GM12878 (cell line): ENCODE data around the gene PDZRN4. TPM values are rescaled to one million over a fixed set of nuclear protein-coding genes. Genes with fewer than 3 reads are reported as not detected.

Source experiments
- ATAC-seq: fragments of 200-7000 bp; cut with Tn5 transposase; 3 replicates; pipeline ENCODE4 v1.9.1; 2020; ENCODE audit warnings: mild to moderate bottlenecking, moderate library complexity
- BruUV-seq: library from RNA; stranded (reverse); fragments of 400-500 nt; replicated peaks from 2 replicates; lab custom pipeline; 2021; lab: Mats Ljungman, UMichigan
- CTCF ChIA-PET: fragments of 300-600 bp; sonication (Branson Sonifier 250); formaldehyde crosslinking; extraction: SDS; loops from one replicate; lab custom pipeline; 2021; ENCODE audit warnings: inconsistent platforms; lab: Yijun Ruan, JAX
- POLR2A ChIA-PET: fragments of 350-600 bp; formaldehyde crosslinking; extraction: SDS; loops from one replicate; lab custom pipeline; 2021; ENCODE audit warnings: inconsistent platforms; lab: Charles Lee
- RAD21 ChIA-PET: fragments of 300-600 bp; sonication (Branson Sonifier 250); formaldehyde crosslinking; loops from one replicate; lab custom pipeline; 2023; ENCODE audit warnings: antibody characterized with exemption; ENCODE audit not compliant: unreplicated experiment; lab: Charles Lee
- SMC1A ChIA-PET: fragments of 300-600 bp; sonication (Branson Sonifier 250); formaldehyde crosslinking; loops from one replicate; lab custom pipeline; 2023; ENCODE audit not compliant: unreplicated experiment, uncharacterized antibody; lab: Charles Lee
- DNase-seq: peaks from one replicate; pipeline ENCODE4 v3.0.0-alpha.2; 2011; ENCODE audit warnings: low read depth, low spot score
- FAIRE-seq: peaks from 3 replicates; lab custom pipeline; 2011; peaks lifted over from hg19 to GRCh38; lab: Jason Lieb, UNC
- H2AFZ ChIP-seq: 2 replicates; pipeline ENCODE4 v1.6.0; 2011; ENCODE audit warnings: low read depth, low read length, control low read depth; ENCODE audit not compliant: control insufficient read depth
- H3K27ac ChIP-seq: 2 replicates; pipeline ENCODE4 v1.5.1; 2011; ENCODE audit warnings: control low read depth; ENCODE audit not compliant: control insufficient read depth, insufficient read depth
- H3K27me3 ChIP-seq, 2 experiments: replicated peaks in 1 of 2; 2 replicates each; pipeline versions ENCODE4 v1.6.0 to v1.6.1; 2011; ENCODE audit warnings: low read length in 1 of 2; ENCODE audit not compliant: control insufficient read depth in 2 of 2, insufficient read depth in 2 of 2
- H3K36me3 ChIP-seq, 2 experiments: 2 replicates each; pipeline ENCODE4 v1.5.1; 2011; ENCODE audit warnings: low read length in 1 of 2; ENCODE audit not compliant: control insufficient read depth in 2 of 2, insufficient read depth in 2 of 2
- H3K4me1 ChIP-seq: 2 replicates; pipeline ENCODE4 v1.6.1; 2011; ENCODE audit warnings: mild to moderate bottlenecking, low read length, moderate library complexity, mixed read lengths; ENCODE audit not compliant: control insufficient read depth, insufficient read depth
- H3K4me2 ChIP-seq: 2 replicates; pipeline ENCODE4 v1.6.0; 2011; ENCODE audit warnings: control low read depth; ENCODE audit not compliant: control insufficient read depth, insufficient read depth
- H3K4me3 ChIP-seq: fragments of 200-600 bp; sonication (generic); 2 replicates; pipeline ENCODE4 v1.5.1; 2016
- H3K79me2 ChIP-seq: 2 replicates; pipeline ENCODE4 v1.6.0; 2011; ENCODE audit warnings: low read length; ENCODE audit not compliant: control insufficient read depth, insufficient read depth
- H3K9ac ChIP-seq: 2 replicates; pipeline ENCODE4 v1.8.0; 2011; ENCODE audit warnings: low read length, control low read depth, mixed read lengths; ENCODE audit not compliant: control insufficient read depth, insufficient read depth
- H3K9me3 ChIP-seq: replicated peaks from 3 replicates; pipeline ENCODE4 v1.5.1; 2011; ENCODE audit warnings: mild to moderate bottlenecking, low read length; ENCODE audit not compliant: control insufficient read depth, insufficient read depth
- H4K20me1 ChIP-seq: 2 replicates; pipeline ENCODE4 v1.6.0; 2011; ENCODE audit not compliant: control insufficient read depth, insufficient read depth
- CHD1 ChIP-seq: IDR thresholded peaks from 2 replicates; pipeline ENCODE4 v1.6.1; 2012; ENCODE audit warnings: low read depth, low read length, improper control_type of control experiment
- NFXL1 ChIP-seq: fragments of 450-650 bp; IDR thresholded peaks from 2 replicates; pipeline ENCODE4 v1.6.1; 2017; ENCODE audit warnings: antibody characterized with exemption, mild to moderate bottlenecking, borderline replicate concordance
- POLR2AphosphoS2 ChIP-seq: IDR thresholded peaks from 2 replicates; pipeline ENCODE4 v1.6.1; 2011; ENCODE audit warnings: low read depth, mild to moderate bottlenecking, low read length, improper control_type of control experiment, moderate library complexity
- SMC3 ChIP-seq: IDR thresholded peaks from 2 replicates; pipeline ENCODE4 v1.6.1; 2011; ENCODE audit warnings: low read length, improper control_type of control experiment, borderline replicate concordance
- ZNF24 ChIP-seq: fragments of 450-650 bp; IDR thresholded peaks from 2 replicates; pipeline ENCODE4 v1.6.1; 2017; ENCODE audit warnings: antibody characterized with exemption, mild to moderate bottlenecking
- ZNF274 ChIP-seq: IDR thresholded peaks from one replicate; pipeline ENCODE4 v1.8.0; 2011; ENCODE audit not compliant: insufficient read length, insufficient read depth
- ZSCAN29 ChIP-seq: fragments of 450-650 bp; IDR thresholded peaks from 2 replicates; pipeline ENCODE4 v1.6.1; 2017; ENCODE audit warnings: mild to moderate bottlenecking, moderate library complexity
- WGBS: methylation state at CpG from one replicate; pipeline ENCODE4 v1.1.6; 2016; ENCODE audit warnings: low lambda C conversion rate; ENCODE audit not compliant: insufficient replicate concordance, insufficient coverage; ENCODE audit errors: missing lambda C conversion rate; 5-methylcytosine and 5-hydroxymethylcytosine counted together
- in situ Hi-C: fragments of 300-500 bp; cut with MboI; formaldehyde crosslinking; loops from 9 replicates; pipeline ENCODE4 v1.14.3; 2018; ENCODE audit warnings: mixed read lengths
- intact Hi-C: fragments of 100-400 bp; cut with micrococcal nuclease; formaldehyde crosslinking; loops from one replicate; pipeline ENCODE4 v1.14.2; 2022; ENCODE audit not compliant: unreplicated experiment
- polyA plus RNA-seq, 11 experiments: library from polyadenylated mRNA; depleted of rRNA in 4 of 11; unstranded in 6 of 11; stranded (reverse) in 5 of 11; fragments of >200 nt; fragmentation: Nextera tagmentation in 4 of 11; fragmentation: Illumina TruSeq in 1 of 11; extraction: Ambion mirVana in 4 of 11; extraction: Trizol in 1 of 11; gene quantifications; 1 replicate in 1 of 11; 2 replicates in 10 of 11; pipeline versions ENCODE4 v1.2.1 to v1.2.3, GENCODE V29; 2011 to 2016; ENCODE audit warnings: inconsistent platforms in 2 of 11, missing spikeins in 2 of 11, low read depth in 1 of 11
- total RNA-seq, 4 experiments: library from RNA; depleted of rRNA in 3 of 4; stranded (reverse); fragments of >200 nt in 3 of 4; fragmentation: Illumina TruSeq in 1 of 4; extraction: Trizol in 1 of 4; gene quantifications; 2 replicates each; pipeline versions ENCODE4 v1.2.1 to v1.2.3, GENCODE V29; 2013 to 2021
- TF ChIP-seq, protein P1 (sequence below): IDR thresholded peaks from 2 replicates; pipeline ENCODE4 v1.6.1; 2011; ENCODE audit warnings: low read depth, low read length, improper control_type of control experiment, borderline replicate concordance
- TF ChIP-seq, protein P2 (sequence below): fragments of 450-650 bp; formaldehyde crosslinking; IDR thresholded peaks from 2 replicates; pipeline ENCODE4 v1.4.0; 2022; ENCODE audit warnings: mild to moderate bottlenecking, moderate library complexity
- TF ChIP-seq, protein P3 (sequence below): fragments of 450-650 bp; formaldehyde crosslinking; IDR thresholded peaks from 2 replicates; pipeline ENCODE4 v1.4.0; 2020; ENCODE audit warnings: mild to moderate bottlenecking, moderate library complexity

PDZRN4 gene
- total and polyA plus RNA-seq, 10 of the 15 experiments (the other 5 are each of a cell fraction or from before 2014, with no cell fraction given) = 0.03 TPM; not detected in 9

DNA sequence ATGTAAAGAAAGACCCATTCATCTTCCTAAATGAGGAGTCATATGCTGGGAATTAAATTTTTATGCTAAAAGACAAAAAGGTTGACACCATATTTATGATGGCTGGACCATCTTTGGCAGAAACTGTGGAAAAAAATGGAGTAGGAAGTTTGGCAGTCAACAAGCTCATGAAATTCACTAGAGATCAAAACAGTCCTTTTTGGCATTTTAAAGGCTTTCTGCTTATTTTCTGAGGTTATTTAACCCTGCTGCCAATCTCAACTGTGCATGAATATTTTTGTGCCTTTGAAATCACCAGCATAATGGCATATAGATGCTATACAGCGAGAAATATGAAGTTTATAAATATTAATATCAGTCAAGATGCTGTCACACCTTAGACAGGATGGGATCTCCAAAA, 399.5 kb downstream of the PDZRN4 start (continued):
- TF ChIP-seq, protein P1, sequence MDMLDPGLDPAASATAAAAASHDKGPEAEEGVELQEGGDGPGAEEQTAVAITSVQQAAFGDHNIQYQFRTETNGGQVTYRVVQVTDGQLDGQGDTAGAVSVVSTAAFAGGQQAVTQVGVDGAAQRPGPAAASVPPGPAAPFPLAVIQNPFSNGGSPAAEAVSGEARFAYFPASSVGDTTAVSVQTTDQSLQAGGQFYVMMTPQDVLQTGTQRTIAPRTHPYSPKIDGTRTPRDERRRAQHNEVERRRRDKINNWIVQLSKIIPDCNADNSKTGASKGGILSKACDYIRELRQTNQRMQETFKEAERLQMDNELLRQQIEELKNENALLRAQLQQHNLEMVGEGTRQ = no peak
- TF ChIP-seq ZNF24 (no peak), POLR2AphosphoS2 (no peak)
- TF ChIP-seq, all 136 proteins: peak for 0

DNA sequence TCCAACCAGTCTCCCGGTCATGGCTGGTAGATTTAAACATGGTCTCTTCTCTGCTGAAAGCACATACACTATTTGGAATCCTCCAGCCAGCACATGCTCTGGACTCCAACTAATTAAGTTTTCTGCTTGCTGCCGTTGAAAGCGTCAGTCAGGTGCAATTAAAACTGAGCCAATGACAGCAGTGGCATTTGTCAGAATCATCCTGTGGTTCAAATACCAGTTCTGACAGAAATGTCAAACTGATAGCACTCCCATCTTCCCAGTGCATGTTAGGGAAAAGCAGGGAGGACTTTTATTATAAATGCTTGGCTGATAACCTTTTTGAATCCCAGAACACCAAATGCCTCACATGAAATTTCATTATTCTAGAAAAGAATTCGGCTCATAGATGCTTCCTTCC, 401.8 kb downstream of the PDZRN4 start:
- 64% methylated on average over 4 of the region's 4 CpGs for WGBS
- no peak overlapping the region for H3K4me3 ChIP-seq
- no peak overlapping the region for H3K9ac ChIP-seq
- in situ Hi-C loops (no loop called here), intact Hi-C loops (no loop called here)
- no peak overlapping the region for H3K4me2 ChIP-seq
- DNase-seq (no peak), ATAC-seq (no peak), FAIRE-seq (no peak)
- H3K4me1 ChIP-seq = no peaks in the 10 kb centered on the region
- H3K9me3 ChIP-seq = no peaks in the 10 kb centered on the region
- no peaks in the 10 kb centered on the region for H3K27me3 ChIP-seq
- H2AFZ ChIP-seq = no peak overlapping the region
- SMC1A ChIA-PET = no interaction called here
- no peaks in the 10 kb centered on the region for H4K20me1 ChIP-seq
- BruUV-seq = no TSS peak
- POLR2A ChIA-PET = no interaction called here
- RAD21 ChIA-PET = no interaction called here
- H3K36me3 ChIP-seq = no peaks in the 10 kb centered on the region
- CTCF ChIA-PET = interaction anchor here (0.8 kb wide), 1 partner anchor 17 kb away, joined by 3 read pairs; no protein-coding TSS in a partner anchor
- no peaks in the 10 kb centered on the region for H3K79me2 ChIP-seq
- no peak overlapping the region for H3K27ac ChIP-seq
- TF ChIP-seq, protein P1 = no peak
- TF ChIP-seq NFXL1 = no peak
- TF ChIP-seq, protein P2, sequence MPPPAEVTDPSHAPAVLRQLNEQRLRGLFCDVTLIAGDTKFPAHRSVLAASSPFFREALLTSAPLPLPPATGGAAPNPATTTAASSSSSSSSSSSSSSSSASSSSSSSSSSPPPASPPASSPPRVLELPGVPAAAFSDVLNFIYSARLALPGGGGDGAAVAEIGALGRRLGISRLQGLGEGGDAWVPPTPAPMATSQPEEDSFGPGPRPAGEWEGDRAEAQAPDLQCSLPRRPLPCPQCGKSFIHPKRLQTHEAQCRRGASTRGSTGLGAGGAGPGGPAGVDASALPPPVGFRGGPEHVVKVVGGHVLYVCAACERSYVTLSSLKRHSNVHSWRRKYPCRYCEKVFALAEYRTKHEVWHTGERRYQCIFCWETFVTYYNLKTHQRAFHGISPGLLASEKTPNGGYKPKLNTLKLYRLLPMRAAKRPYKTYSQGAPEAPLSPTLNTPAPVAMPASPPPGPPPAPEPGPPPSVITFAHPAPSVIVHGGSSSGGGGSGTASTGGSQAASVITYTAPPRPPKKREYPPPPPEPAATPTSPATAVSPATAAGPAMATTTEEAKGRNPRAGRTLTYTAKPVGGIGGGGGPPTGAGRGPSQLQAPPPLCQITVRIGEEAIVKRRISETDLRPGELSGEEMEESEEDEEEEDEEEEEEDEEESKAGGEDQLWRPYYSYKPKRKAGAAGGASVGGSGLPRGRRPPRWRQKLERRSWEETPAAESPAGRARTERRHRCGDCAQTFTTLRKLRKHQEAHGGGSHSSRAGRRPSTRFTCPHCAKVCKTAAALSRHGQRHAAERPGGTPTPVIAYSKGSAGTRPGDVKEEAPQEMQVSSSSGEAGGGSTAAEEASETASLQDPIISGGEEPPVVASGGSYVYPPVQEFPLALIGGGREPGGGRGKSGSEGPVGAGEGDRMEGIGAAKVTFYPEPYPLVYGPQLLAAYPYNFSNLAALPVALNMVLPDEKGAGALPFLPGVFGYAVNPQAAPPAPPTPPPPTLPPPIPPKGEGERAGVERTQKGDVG = no peak
- no peak for TF ChIP-seq ZSCAN29
- TF ChIP-seq, protein P3, sequence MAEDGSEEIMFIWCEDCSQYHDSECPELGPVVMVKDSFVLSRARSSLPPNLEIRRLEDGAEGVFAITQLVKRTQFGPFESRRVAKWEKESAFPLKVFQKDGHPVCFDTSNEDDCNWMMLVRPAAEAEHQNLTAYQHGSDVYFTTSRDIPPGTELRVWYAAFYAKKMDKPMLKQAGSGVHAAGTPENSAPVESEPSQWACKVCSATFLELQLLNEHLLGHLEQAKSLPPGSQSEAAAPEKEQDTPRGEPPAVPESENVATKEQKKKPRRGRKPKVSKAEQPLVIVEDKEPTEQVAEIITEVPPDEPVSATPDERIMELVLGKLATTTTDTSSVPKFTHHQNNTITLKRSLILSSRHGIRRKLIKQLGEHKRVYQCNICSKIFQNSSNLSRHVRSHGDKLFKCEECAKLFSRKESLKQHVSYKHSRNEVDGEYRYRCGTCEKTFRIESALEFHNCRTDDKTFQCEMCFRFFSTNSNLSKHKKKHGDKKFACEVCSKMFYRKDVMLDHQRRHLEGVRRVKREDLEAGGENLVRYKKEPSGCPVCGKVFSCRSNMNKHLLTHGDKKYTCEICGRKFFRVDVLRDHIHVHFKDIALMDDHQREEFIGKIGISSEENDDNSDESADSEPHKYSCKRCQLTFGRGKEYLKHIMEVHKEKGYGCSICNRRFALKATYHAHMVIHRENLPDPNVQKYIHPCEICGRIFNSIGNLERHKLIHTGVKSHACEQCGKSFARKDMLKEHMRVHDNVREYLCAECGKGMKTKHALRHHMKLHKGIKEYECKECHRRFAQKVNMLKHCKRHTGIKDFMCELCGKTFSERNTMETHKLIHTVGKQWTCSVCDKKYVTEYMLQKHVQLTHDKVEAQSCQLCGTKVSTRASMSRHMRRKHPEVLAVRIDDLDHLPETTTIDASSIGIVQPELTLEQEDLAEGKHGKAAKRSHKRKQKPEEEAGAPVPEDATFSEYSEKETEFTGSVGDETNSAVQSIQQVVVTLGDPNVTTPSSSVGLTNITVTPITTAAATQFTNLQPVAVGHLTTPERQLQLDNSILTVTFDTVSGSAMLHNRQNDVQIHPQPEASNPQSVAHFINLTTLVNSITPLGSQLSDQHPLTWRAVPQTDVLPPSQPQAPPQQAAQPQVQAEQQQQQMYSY = no peak
- no peak for TF ChIP-seq SMC3
- TF ChIP-seq ZNF274 = no peak
- TF ChIP-seq CHD1 = no peak
